ENCODE data around the gene EN2.

Gene EN2

GRCh38 chr7:155467846-155468784, 10.2 kb downstream of the EN2 start:
- H3K27me3 ChIP-seq: peaks cover 100% of the 10 kb centered on the region
- no peaks in the 10 kb centered on the region for H3K9me3 ChIP-seq

GRCh38 chr7:155468785-155469148, 10.8 kb downstream of the EN2 start:
- peaks cover 3 to 8% of the 10 kb centered on the region in 2 experiments for H3K4me1 ChIP-seq (ENCODE audit: control insufficient read depth in 1 of 2, insufficient read depth in 1 of 2, low read depth in 1 of 2, low read length in 1 of 2)
- no peak overlapping the region for H3K4me3 ChIP-seq (ENCODE audit: low read depth in 1 of 2, low read length in 1 of 2)
- H3K9me3 ChIP-seq: no peaks in the 10 kb centered on the region
- H3K36me3 ChIP-seq: no peaks in the 10 kb centered on the region
- H3K27ac ChIP-seq: no peak overlapping the region
- no peak for TF ChIP-seq CTCF (IDR thresholded peaks at IDR 0.05)
- peaks cover 100% of the 10 kb centered on the region for H3K27me3 ChIP-seq

More at GRCh38 chr7:155467846-155468784, 10.2 kb downstream of the EN2 start:
- Histone ChIP-seq H3K27ac (no peak overlapping the region), H3K36me3 (no peaks in the 10 kb centered on the region), H3K4me1 (ENCODE audit: control insufficient read depth in 1 of 2, insufficient read depth in 1 of 2, low read depth in 1 of 2, low read length in 1 of 2) (peaks cover 3 to 8% of the 10 kb centered on the region in 2 experiments), H3K4me3 (ENCODE audit: low read depth in 1 of 2, low read length in 1 of 2) (no peak overlapping the region)
- TF ChIP-seq CTCF (IDR thresholded peaks at IDR 0.05): no peak

- Histone ChIP-seq H3K36me3 (no peaks in the 10 kb centered on the region), H3K4me3 (ENCODE audit: low read depth in 1 of 2, low read length in 1 of 2) (no peak overlapping the region), H3K27ac (no peak overlapping the region), H3K9me3 (no peaks in the 10 kb centered on the region), H3K27me3 (peaks cover 100% of the 10 kb centered on the region), H3K4me1 (ENCODE audit: control insufficient read depth in 1 of 2, insufficient read depth in 1 of 2, low read depth in 1 of 2, low read length in 1 of 2) (peaks cover 3 to 8% of the 10 kb centered on the region in 2 experiments)
- TF ChIP-seq CTCF (IDR thresholded peaks at IDR 0.05): no peak
Observed at GRCh38 chr7:155469311-155470185, 11.6 kb downstream of the EN2 start.

- Histone ChIP-seq H3K9me3 (no peaks in the 10 kb centered on the region), H3K27me3 (peaks cover 100% of the 10 kb centered on the region), H3K4me1 (ENCODE audit: control insufficient read depth in 1 of 2, insufficient read depth in 1 of 2, low read depth in 1 of 2, low read length in 1 of 2) (peaks cover 3 to 8% of the 10 kb centered on the region in 2 experiments), H3K36me3 (no peaks in the 10 kb centered on the region), H3K4me3 (ENCODE audit: low read depth in 1 of 2, low read length in 1 of 2) (no peak overlapping the region), H3K27ac (no peak overlapping the region)
- no peak for TF ChIP-seq CTCF (IDR thresholded peaks at IDR 0.05)
Observed at GRCh38 chr7:155470186-155470487, 12.2 kb downstream of the EN2 start.

GRCh38 chr7:155470686-155471638, 13.0 kb downstream of the EN2 start:
- no peak overlapping the region for H3K27ac ChIP-seq
- H3K4me3 ChIP-seq (ENCODE audit: low read depth in 1 of 2, low read length in 1 of 2): no peak overlapping the region
- no peak for TF ChIP-seq CTCF (IDR thresholded peaks at IDR 0.05)
- peaks cover 3 to 8% of the 10 kb centered on the region in 2 experiments for H3K4me1 ChIP-seq (ENCODE audit: control insufficient read depth in 1 of 2, insufficient read depth in 1 of 2, low read depth in 1 of 2, low read length in 1 of 2)
- H3K9me3 ChIP-seq: no peaks in the 10 kb centered on the region
- H3K36me3 ChIP-seq: no peaks in the 10 kb centered on the region
- peaks cover 100% of the 10 kb centered on the region for H3K27me3 ChIP-seq

Measured in neutrophil (primary cell).